GM12874 (cell line): ENCODE measurements around the gene GP5.

Source experiments
- CTCF ChIP-seq: IDR thresholded peaks from 2 replicates; pipeline ENCODE4 v1.5.1; 2011; ENCODE audit warnings: low read depth, mild to moderate bottlenecking, control low read depth, low read length, moderate library complexity; ENCODE audit not compliant: insufficient read depth

GP5 gene, protein sequence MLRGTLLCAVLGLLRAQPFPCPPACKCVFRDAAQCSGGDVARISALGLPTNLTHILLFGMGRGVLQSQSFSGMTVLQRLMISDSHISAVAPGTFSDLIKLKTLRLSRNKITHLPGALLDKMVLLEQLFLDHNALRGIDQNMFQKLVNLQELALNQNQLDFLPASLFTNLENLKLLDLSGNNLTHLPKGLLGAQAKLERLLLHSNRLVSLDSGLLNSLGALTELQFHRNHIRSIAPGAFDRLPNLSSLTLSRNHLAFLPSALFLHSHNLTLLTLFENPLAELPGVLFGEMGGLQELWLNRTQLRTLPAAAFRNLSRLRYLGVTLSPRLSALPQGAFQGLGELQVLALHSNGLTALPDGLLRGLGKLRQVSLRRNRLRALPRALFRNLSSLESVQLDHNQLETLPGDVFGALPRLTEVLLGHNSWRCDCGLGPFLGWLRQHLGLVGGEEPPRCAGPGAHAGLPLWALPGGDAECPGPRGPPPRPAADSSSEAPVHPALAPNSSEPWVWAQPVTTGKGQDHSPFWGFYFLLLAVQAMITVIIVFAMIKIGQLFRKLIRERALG

DNA sequence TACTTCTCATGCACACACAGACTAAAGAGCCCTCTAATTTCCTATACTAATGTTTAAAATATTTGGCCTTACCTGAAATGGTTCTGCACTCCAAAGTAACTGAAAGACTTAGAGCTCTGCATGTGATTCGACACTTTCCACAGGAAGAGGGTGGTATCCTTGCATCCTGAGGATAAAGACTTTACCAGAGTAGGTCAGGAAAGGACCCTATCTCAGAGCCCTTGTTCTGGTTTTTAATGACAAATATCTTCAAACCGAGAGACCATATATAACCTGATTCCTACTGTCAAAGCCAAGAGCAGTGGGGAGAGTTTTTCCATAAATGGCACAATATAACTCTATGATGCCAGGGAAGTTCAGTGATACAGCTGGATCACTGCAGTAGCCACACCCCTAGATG lies at the start of gene GP5:
GP5 (minus strand) TSS at position 101 of the 400 bp plus-strand sequence. CDS start 984 bp downstream, outside the sequence.
- TF ChIP-seq CTCF = no peak

- no peak for TF ChIP-seq CTCF
Measured at GRCh38 chr3:194447657-194448056, 48.6 kb upstream of the GP5 start.

GRCh38 chr3:194447161-194447560 lies 48.1 kb upstream of the GP5 start:
- TF ChIP-seq CTCF = no peak

DNA sequence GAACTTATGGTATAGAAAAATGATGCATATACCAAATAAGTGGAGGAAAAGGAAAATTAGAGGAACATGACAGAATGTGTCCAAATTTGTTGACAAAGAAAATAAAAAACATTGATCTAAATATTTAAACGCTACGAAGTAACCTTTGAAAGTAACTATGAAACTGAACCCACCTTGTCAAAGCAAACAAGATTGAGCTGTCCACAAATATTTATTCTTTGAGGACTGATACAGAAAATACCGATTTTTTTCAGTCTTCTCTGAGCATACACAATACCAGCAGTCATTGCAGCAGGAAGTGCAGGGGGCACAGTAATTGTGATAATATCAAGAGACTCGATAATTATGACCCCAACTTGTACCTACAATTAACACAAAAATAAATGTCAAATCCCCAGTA lies 47.7 kb upstream of the GP5 start:
- TF ChIP-seq CTCF = no peak

GRCh38 chr3:194446172-194446571 lies 47.1 kb upstream of the GP5 start:
- TF ChIP-seq CTCF = no peak

GRCh38 chr3:194443901-194444300 lies 44.8 kb upstream of the GP5 start:
- TF ChIP-seq CTCF = no peak

- no peak for TF ChIP-seq CTCF
Measured at GRCh38 chr3:194440756-194441155, 41.7 kb upstream of the GP5 start.
